Spleen (tissue), 7 donors: ENCODE results near the gene CASKIN2.

Experiments used
- CTCF ChIP-seq, 11 experiments: fragments of 200-600 bp in 7 of 11; fragments of 450-650 bp in 4 of 11; sonication (generic) in 4 of 11; IDR thresholded peaks in 8 of 11; conservative IDR thresholded peaks in 3 of 11; 1 replicate in 7 of 11; 2 replicates in 4 of 11; pipeline versions ENCODE4 v1.4.0 to v1.8.0; 2016 to 2021; ENCODE audit warnings: antibody characterized with exemption in 11 of 11, inconsistent platforms in 4 of 11, mild to moderate bottlenecking in 1 of 11
- POLR2AphosphoS5 ChIP-seq, 3 donors: sonication (generic); formaldehyde crosslinking; IDR thresholded peaks; one replicate each; pipeline ENCODE4 v1.5.1; 2017; ENCODE audit warnings: antibody characterized with exemption in 3 of 3
- donor health status: DM: no; HTN: no; CAD: no; lungs with moderate emphysema.
- donor health status: DM: no; HTN: no; CAD: no.
- donor health status: DM: no; HTN: no; CAD: no.

DNA sequence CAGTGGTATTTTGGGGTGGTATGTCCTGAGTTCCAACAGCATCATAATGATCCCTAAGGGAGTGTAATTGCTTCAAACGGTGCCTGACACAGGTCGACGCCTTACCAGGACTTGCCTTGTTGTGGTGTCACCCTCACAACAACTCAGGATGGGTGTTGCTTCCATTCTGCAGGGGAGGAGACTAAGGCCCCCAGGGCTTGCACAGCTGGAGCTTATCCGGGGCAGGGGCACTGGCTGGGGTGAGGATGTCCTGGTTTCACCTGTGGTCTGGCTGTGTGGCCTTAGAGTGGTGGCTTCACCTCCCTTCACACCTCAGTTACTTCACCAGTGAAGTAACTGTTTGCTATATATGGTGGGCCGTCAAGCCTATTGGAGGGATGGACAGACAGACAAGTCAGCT lies 33.5 kb upstream of the CASKIN2 start:
- TF ChIP-seq CTCF (IDR thresholded peaks at IDR 0.05 in 8 of 11, conservative IDR thresholded peaks at IDR 0.05 in 3 of 11) (no peak), POLR2AphosphoS5 (IDR thresholded peaks at IDR 0.05) (no peak)
